Activated CD4-positive, CD25-positive, alpha-beta regulatory T cell treated with anti-CD3 and anti-CD28 coated beads, Interleukin-2, amount 50 U/mL, for 16 hours (primary cell): ENCODE data around the gene GATA2.

ENCODE experiments used
- DNase-seq: peaks from one replicate; pipeline ENCODE4 v3.0.0-alpha.2; 2020; ENCODE audit warnings: low read depth, low spot score

The GATA2 gene

DNA sequence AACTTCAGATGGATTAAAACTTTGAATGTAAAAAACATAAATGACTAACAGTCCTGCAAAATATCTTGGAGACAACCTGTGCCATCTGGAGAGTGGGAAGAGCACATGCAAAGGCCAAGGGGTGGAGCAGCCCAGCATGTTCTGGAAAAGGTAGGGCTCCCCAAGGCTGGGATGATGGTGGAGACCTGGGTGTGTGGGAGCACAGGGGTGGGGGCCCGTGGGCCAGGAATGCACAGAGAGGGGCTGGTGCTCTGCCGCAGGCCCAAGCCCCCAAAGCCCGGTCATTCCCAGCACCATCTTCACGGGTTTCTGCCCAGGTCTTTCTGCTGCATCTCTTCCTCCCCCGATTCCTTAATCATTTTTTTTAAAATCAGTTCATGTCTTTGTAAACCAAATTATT is 9.7 kb upstream of the GATA2 start:
- DNase-seq: no peak

DNA sequence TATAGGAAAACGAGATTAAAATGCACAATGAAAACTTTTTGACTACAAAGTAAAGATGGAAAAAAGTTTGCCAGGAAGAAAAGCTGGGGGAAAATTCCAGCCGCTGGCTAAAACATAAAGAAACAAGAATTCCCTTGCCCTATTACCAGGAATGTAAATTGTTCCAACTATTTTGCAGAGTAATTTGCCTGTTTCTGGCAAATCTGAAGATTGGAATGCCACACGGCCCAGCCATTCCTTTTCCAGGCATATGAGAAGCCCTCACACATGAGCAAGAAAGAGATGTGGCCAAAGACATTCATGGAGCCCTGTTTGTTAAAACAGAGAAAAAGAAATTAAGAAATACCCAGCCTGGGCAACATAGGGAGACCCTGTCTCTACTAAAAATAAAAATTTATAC is 8.4 kb upstream of the GATA2 start:
- no peak for DNase-seq

GRCh38 chr3:128500556-128500955 is 7.6 kb upstream of the GATA2 start:
- DNase-seq: no peak

GRCh38 chr3:128499724-128500275 is 6.8 kb upstream of the GATA2 start:
- no peak for DNase-seq

GRCh38 chr3:128498901-128499530 is 6.0 kb upstream of the GATA2 start:
- no peak for DNase-seq

- no peak for DNase-seq
These were observed 5.2 kb upstream of the GATA2 start for GRCh38 chr3:128498127-128498626.

DNA sequence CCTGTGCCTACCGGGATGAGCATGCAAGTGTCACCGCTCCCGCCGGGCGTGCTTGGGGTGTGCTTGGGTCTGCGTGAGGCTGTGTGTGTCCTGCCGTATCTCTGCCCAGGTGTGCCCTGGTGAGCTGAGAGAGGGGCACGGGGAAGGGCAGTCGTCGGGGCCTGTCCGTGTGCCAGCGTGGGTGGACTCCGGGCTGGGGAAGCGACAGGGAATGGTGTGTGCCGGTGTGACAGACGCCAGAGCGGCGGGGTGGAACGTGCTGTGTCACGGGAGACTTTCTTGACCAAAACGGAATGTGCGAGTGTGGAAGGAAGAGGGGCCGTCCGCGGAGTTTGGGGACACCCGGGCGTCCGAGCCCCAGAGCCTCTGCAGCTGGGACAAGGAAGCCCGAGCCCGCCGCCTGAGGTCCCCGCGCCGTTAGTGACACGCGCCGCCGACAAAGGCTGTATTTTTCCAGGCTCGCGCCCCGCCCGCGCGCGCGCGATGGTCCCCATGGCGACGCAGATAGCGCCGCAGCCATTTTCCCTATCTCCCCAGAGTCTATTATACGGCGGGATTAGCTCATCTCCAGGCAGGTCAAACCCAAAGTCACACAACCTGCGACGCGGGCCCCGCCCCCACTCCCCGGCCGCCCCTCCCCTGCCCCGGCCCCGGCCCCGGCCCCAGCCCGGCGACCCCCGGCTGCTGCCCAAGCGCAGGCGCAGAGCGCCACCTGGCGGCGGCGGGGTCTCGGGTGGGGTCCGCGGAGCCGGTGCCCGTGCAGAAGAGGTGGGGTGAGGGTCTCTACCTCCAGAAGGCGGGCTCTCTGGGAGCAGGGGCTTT is 4.5 kb upstream of the GATA2 start:
- peak; percentile 35 for DNase-seq

DNA sequence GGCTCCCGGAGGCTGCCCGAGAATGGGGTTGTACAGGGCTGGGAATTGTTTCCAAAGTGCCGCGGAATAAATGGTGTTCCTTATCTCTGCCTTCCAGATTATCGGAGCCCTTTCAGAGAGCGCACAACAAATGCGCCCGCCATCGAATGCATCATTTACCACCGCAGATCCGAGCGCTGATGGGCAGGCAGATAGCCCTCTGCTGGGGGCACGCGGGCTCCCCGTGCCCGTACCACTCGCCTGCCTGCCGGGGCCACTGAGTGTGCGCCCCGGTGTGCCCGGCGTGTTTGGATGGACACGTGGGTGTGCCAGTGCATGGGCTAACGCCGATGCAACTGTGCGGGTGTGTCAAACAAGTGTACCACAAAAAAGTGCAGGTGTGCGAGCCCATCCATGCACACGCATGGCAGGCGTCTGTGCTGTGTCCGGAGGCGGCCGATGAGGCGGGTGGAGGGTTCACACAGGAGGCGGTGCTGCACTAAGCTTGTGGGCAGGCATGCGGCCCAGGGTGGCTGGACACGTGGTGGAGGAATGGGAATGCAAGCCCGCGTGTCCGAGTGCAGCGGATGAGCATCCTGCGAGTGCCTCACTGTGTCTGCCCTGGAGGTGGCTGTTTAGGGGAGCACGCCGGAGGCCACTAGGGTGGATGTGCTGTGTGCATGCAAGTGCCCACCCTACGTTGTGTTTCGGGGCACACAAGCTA is 3.8 kb upstream of the GATA2 start:
- DNase-seq: no peak

DNA sequence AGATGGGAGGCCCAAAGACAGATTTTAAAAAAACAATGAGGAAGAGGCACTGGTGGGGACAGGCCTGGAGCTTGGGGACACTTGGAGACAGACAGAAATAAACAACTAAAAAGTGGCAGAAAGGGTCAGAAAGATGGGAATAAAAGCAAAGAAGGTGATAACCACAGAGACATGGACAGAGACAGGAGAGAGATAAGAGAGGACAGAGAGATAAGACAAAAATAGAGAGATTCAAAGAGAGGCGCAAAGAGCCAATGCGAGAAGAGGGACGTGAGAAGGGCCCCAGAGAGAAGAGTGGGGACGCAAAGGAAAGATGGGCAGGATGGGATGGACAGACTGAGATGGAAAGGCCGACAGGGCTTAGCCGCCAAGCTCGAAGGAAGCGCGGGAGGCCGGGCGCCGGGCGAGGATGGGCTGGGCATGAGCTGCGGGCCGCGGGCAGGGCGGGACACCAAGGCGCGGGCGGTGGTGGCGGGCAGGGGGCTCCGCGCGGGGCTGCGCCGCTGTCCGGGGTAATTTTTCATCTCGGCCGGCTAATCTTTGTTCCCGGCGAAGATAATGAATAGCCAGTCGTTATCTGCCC is 3.1 kb upstream of the GATA2 start:
- no peak for DNase-seq

DNA sequence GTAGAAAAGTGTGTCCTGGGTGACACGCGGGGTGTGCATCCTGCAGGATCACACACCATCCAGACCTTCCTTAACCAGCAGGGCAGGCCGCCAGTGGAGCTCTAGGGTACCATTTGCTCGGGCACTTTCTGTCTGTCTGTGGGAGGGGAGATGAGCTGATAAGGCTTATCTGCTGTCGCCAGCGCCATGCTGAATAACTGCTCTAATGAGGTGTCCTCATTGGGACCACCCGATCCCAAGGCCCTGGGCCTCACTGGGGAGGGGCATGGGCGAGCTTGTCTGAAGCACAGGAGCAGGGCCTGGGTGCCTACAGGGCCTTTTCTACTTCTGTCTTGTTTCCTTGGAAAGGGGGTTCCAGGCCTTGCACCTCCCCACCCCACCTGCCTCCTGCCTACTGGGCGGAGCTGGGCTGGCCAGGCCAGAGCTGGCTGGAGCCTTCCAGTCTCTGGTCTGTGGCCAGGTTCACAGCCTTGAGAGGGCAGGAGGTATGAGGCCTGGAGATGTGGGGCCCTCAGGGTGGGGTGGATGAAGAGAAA is 2.5 kb upstream of the GATA2 start:
- no peak for DNase-seq

- no peak for DNase-seq
These were observed 1.3 kb upstream of the GATA2 start for GRCh38 chr3:128494367-128494650.

DNA sequence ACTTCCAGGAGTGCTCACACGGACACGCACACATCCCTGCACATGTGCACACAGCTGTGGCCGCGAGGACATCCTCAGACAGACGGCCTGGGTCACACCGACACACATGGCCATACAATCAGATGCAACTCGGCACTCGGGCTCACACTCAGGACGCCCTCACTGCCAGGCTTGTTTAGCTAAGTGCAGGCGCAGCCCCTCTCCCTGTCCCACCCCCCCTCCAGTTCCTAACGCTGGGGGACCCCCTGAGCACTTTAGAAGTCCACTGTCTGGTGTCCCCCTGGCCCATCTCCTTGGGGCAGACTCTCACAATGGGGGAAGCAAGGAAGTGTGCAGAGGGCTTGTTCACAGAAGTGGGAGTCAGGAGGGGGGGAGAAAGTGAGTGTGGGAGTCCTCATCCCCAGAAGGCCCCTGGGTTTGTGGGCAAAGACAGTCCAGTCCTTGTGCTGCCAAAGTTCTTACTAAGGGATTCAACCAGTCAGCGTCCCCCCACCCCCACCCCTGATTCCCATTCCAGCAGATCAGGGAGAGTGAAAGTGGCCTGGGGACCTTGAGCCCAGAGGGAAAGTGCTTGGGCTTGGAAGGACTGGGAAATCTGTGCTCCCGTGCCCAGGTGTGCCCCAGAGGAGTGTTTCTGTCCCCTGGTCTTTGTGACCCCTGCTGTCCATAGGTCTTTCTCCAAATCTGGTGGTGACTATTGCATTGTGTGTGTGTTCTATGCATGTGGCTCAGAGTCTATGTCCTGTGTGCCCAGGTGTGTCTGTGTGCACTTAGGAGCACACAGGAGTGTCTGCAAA is 767 bp upstream of the GATA2 start:
- no peak for DNase-seq

DNA sequence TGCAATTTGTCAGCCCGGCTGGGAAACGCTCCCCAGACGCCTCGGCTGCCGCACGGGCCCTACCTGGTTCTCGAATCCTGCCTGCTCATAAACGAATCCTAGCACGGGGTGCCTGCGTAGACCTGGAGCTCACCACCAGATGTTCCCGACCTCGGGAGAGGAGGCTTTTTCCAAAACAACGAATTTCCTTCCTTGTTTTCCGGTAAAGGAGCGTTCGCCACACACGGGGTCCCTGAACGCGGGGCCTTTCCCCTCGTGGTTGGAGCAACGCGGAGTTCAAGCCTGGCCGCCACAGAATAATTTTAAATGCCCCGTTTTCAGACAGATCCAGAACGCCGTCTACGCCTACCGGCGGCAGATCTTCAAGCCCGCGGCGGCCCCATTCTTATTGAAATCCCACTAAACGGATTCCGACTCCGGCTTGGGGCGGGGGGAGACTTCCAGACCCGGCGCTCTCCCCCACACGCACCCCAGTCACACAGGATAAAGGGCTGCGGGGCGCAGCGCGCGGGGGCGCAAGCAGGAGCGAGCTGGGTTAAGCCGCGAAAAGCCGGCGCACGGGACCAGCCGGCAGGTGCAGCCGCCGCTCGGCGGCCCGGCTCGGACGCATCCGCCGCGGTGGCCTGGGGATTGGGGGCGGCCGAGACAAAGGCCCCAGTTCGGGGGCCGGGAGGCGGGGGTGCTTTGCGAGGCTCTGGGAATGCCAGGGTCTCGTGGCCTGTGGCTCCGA is 895 bp downstream of the GATA2 start:
- no peak for DNase-seq

DNA sequence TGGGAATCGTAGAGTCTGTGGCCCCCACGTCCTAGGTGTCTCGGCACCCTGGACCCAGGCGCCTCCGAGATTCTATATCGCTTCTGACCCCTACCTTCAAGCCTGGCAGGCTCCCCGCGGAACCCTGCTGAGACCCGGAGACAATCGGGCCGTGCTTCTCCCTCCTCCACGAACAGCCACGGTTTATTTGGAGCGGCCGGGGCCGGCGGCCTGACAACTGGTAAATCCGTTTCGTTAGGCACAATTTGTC is 1.4 kb downstream of the GATA2 start:
- no peak for DNase-seq

DNA sequence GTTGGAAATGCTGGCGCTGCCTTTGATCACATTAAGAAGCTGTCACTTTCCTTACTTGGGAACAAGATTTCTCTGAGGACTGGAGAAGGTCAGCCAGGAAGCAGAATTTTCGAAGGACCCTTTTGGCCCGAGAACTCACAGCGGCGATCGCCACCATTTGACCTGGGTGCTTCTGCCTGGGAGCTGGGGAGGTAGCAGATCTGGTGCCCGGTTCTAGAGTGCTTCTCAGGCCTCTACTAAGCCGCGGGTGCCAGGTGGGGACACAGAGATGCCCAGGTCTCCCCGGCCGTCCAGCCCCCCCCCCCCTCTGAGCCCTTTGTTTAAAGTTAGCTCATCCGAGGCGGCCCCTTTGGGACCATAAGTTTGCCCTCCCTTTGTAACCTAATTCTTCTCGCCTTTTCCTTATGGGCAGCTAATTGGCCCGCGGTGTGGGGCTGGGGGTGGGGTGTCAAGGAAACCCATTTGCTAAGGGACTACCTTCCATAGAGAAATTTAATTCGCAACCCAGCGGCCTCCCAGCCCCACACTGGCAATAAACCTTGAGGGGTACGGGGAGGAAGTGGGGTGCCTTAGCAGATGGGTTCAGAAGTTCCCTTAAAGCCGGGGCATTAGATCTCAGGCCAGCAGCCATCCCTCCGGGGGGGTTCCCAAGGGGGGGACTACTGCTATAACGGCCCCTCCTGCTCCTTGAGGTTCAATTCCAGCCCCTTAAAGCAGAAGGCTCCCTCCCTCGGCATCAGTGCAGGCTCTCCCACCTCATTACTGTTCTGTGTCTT is 1.9 kb downstream of the GATA2 start:
- DNase-seq: no peak

DNA sequence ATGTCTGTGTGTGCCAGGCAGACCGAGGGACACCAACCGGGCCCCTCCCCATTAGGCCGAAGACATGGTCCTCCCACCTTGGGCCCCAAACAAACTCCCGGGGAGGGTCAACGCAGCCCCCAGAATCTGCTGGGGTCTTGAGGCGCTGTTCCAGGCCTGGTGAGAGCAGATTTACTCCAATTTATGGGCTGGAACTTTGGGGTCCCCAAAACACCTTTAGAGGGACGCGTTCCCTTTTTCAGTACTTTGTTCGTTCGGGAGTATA is 2.4 kb downstream of the GATA2 start:
- no peak for DNase-seq

- DNase-seq: no peak
These were observed 2.9 kb downstream of the GATA2 start for GRCh38 chr3:128489927-128490649.

DNA sequence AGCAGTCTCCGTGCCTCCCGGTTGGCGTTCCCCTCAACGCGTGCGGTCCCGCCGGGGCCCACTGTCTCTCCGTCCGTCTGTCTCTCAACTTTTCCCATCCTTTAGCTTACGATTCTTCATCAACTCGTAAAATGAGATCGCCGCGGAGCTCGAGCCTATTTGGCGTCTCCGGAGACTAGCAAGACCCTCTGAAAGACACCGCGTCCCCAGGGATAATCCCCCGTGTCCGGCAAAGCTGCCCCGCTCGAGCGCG is 3.4 kb downstream of the GATA2 start:
- no peak for DNase-seq

GRCh38 chr3:128488991-128489673 is 3.9 kb downstream of the GATA2 start:
- DNase-seq: no peak
